HG03139 (cell line): ENCODE measurements around the gene BORCS5.
"Not testable (repeated sequence)": the region's sequence is repeated elsewhere in the genome, so short reads cannot be mapped to it uniquely, and the experiment has no call there.

Experiments used
- ATAC-seq: cut with Tn5 transposase; IDR thresholded peaks from one replicate; pipeline ENCODE4 v1.9.1; 2021; ENCODE audit not compliant: unreplicated experiment

The BORCS5 gene

DNA sequence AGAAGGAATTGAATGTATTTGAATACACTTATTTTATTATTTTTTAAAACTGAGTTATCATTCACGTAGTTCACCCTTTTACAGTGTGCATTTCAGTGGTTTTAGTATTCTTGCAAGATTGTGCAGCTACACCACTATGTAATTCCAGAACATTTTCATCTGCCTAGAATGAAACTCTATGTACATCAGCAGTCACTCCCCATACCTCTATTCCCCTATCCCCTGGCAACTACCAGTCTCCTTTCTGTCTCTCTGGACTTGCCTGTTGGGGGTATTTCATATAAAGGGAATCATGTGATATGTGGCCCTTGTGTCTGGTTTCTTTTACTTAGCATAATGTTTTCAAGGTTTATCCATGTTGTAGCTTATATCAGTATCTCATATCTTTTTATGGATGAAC, 96.8 kb downstream of the BORCS5 start:
- no peak for ATAC-seq

GRCh38 chr12:12454315-12454714, 97.4 kb downstream of the BORCS5 start:
- no peak for ATAC-seq

DNA sequence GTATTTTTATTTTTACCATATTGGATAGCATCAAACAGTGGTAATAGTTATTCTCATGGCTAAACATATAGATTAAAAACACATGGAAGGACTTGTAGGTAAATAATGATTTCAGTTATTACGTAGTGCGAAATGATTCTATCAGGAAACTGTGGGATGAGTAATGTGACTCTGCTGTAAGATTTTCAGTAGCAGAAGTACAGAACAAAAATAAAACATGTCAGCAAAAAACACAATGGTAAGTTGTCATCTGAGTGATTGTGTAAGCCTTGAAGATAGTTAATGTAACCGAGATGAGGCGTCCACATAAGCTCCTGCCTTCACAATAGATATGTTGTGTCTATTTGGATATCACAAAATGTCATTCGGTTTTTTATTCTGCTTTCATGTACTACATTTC, 99.8 kb downstream of the BORCS5 start:
- no peak for ATAC-seq

DNA sequence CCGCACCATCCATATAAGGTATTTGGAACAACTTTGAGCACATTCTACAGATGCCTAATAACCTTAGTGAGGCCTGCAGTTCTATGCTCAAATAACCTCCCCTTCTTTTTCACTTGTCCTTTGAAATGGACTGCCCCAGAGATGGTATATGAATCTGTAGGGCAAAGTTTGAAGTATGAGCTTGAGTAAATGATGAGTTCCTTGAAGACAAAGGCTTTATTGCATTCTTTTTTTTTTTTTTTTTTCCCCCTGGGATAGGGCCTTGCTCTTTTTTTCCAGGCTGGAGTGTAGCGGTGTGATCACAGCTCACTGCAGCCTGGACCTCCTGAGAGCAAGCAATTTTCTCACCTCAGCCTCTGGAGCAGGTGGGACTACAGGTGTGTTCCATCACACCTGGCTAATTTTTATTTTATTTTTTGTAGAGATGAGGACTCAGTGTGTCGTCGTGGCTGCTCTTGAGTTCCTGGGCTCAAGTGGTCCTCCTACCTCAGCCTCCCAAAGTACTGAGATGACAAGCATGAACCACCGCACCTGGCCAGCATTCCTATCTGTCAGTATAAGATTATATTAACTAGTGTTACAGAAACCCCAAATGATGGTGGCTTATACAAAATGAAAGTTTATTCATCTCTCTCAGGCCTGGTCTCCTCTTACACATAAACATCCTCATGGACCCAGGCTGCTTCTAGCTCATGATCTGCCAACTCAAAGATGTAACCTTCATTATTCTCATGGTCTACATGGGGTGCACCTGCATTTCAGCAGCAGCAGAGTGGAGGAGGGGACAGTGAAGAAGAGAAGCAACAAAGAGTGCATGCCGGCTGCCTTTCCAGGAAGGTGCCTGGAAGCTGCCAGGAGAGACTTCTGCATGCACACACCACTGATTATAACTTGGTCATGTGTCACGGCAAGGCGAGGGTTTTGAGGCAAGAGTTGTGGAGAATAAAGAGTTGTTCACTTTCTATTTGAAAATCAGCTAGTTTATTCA, 104.4 kb downstream of the BORCS5 start:
- no peak for ATAC-seq

DNA sequence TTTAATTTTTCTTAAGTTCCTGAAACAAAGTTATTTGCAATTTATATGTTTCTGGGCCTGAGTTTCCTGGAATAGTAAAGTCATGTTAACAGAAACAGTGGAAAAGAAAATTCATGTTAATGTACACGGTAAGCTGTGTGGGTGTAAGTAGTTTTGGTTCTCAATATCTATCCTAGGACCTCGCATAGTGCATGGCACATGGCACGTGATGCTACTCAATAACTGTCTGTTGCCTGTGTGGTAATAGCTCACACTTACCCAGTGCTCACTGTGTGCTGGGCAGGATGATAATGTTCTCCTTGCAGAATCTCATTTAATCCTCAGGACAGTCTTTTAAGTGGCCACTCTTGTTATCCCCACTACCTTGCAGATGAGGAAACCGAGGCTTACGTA, 105.0 kb downstream of the BORCS5 start:
- ATAC-seq, result no peak

DNA sequence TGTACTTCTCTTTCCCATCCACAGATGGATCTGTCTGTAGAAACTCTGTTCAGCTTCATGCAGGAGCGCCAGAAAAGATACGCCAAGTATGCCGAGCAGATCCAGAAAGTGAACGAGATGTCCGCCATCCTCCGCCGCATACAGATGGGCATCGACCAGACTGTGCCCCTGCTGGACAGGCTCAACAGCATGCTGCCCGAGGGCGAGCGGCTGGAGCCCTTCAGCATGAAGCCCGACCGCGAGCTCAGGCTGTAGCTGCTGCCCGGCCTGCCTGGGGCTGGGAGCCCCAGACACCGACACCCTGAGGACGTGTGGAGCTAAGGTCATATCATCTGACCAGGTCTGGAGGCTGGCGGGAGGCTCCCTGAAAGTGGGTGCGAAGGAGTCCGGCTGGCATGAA, 108.6 kb downstream of the BORCS5 start:
- ATAC-seq, result no peak

DNA sequence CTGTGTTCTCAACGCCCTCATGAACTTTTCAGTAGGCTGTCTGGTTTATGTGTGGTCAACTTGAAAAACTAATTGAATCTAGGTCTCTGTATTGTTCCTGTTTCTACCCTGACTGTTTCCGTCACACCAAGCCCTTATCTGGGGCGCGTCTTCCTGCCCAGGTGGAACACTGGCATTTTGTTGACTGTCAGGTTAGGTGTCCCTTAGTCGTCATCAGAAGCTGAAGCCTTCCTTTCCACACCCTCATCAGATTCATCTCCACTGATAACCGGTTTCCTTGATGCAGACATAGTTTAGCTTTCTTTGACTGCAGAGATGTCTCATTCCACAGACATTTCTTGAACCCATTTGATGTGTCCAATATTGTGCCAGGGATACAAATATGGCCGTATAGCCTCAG, 109.3 kb downstream of the BORCS5 start:
- ATAC-seq, result no peak

DNA sequence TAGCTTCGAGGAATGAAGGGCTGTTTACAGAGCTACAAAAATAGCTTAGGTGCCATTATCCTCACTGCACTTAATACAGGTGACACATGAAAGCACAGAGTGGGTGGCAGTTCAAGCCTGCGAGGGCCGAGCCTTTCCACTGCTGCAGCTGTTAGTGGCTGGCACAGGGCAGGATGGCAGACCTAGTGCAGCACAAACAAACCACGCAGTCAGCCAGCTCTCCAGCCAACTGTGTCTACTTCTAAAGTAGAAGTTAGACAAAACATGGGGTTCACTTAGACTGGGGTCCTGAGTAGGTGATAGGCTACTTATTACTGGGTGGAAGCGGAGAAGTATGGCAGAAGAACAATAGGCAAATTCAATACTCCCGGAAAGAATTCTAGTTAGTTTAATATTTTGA, 110.4 kb downstream of the BORCS5 start:
- no peak for ATAC-seq

DNA sequence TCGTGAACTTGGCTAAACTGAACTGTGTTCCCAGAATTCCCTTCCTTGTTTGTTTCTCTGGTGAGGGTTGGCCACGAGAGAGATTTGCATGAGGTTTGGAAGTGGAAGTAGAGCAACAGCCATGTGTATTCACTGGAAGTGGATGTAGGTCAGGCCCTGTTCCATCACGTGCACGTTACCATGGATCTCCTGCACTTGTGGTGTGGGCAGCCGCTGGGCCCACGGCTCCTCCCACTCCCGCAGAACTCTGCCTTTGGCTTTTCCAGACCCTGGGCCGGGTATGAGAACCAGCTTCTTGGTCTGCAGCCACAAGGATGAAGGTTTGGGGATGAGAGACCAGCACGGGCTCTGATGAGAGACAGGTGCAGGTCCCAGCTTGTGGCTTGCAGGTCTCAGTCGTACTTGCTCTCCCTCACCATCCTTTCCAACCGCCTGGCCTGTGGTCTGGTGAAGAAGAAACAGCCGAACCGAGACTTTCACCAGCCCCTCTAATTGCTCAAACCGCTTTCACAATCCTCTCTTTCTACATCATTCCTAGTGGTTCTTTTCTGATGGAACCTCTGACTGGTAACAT, 110.9 kb downstream of the BORCS5 start:
- no peak for ATAC-seq

- ATAC-seq, result no peak
Measured at GRCh38 chr12:12468575-12468974, 111.7 kb downstream of the BORCS5 start.

GRCh38 chr12:12469386-12469785, 112.5 kb downstream of the BORCS5 start:
- no peak for ATAC-seq

DNA sequence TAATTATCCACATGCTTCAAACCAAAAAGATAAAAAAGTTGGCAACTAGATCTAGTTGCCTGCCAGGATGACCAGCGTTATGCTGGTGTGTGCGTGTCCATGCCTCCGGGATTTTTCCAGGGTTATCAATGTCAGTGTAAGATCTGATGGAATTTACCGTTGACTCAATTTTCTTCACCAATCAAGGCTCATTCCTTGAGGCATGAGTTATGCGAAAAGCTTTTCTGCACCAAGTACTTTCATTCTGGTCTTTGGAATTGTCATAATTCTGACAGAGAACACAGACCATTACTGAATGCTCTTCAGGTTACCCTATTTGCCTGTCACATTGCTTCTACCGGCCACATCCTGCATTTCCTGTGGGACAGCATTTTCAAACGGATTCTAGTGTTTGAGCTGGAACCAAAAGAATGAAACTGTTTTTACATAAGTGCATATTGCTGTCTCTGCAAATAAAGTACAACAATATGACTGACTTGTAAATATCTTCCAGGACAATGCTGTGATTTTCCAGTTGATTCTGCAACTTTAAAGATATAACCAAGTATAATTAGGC, 114.0 kb downstream of the BORCS5 start:
- ATAC-seq, result no peak

DNA sequence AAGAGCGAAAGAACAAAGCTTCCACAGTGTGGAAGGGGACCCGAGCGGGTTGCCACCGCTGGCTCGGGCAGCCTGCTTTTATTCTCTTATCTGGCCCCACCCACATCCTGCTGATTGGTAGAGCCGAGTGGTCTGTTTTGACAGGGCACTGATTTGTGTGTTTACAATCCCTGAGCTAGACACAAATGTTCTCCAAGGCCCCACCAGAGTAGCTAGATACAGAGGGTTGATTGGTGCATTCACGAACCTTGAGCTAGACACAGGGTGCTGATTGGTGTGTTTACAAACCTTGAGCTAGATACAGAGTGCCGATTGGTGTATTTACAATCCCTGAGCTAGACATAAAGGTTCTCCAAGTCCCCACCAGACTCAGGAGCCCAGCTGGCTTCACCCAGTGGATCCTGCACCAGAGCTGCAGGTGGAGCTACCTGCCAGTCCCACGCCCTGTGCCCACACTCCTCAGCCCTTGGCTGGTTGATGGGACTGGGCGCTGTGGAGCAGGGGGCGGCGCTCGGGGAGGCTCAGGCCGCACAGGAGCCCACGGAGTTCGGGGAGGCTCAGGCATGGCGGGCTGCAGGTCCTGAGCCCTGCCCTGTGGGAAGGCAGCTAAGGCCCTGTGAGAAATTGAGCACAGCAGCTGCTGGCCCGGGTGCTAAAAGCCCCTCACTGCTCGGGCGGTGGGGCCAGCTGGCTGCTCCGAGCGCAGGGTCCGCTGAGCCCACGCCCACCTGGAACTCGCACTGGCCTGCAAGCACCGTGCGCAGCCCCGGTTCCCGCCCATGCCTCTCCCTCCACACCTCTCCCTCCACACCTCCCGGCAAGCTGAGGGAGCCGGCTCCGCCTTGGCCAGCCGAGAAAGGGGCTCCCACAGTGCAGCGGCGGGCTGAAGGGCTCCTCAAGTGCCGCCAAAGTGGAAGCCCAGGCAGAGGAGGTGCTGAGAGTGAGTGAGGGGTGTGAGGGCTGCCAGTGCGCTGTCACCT, 115.4 kb downstream of the BORCS5 start:
- not testable (repeated sequence) for ATAC-seq

- ATAC-seq, result no peak
Measured at GRCh38 chr12:12473223-12473622, 116.3 kb downstream of the BORCS5 start.

- no peak for ATAC-seq
Measured at GRCh38 chr12:12474471-12474928, 117.6 kb downstream of the BORCS5 start.

GRCh38 chr12:12474931-12475795, 118.3 kb downstream of the BORCS5 start:
- peak; percentile 83 for ATAC-seq

DNA sequence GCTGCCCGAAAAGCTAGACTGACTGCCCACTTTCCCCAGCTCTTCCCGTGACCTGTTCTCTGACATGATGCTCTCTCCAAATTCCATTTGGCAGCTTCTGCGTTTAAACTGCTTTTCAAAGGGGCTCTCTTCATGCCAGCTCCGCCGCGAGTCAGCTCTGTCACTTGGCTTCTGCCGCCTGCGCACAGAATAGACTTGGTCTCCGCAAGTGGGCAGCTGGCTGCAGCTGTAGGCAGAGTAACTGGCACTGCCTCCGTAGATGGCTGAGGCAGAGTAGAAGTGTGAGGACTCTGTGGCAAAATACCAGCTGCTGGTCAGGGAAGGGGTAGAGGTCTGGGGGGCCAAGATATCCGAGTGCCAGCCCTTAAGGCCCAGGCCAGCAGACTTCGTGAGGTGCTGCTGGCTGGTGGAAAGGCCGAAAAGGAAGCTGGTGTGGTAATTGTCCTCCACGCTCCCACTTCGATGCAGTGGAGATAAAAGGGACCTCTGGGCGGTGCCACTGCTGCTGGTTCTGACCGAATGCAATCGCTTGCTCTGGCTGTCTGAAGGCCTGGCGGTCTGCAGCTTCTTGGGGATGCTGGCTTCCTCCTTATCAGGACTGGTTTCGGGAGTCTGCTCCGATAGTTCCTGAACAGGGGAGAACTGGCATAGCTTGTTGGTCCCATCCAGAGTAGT, 120.1 kb downstream of the BORCS5 start:
- ATAC-seq, result no peak

- no peak for ATAC-seq
Measured at GRCh38 chr12:12477532-12477890, 120.6 kb downstream of the BORCS5 start.

DNA sequence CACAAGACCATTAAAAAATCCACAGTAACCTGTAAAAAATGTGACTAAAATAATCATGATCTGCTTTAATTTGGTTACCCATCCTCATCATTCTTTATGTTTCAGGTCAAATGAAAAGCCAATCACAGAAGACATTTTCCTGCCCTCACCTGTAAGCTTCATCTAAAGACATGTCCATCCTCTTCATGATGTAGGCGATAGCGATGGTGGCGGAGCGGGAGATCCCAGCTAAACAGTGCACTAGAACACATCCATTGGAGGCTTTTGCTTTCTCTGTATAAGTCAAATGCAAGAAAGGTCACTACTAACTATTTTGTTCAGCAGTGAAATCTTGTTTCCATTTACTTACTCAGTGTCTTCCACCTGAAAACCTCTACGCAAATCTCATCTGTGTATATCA, 123.2 kb downstream of the BORCS5 start:
- no peak for ATAC-seq
